ENCODE results near the gene SERAC1.

DNA sequence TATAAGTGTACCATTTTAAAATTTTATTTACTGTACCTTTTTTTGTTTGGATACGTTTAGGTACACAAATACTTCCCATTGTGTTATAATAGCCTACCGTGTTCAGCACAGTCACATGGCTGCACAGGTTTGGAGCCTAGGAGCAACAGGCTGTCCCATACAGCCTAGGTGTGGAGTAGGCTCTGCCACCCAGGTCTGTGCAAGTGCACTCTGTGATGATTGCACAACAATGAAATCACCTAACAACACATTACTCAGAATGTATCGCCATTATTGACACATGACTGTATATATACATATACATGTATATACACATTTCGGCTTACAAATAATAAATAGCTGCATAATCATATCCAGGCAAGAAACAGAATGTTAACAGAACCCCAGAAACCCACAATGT, 15.4 kb downstream of the SERAC1 start:
- no peak for TF ChIP-seq GATA2 (IDR thresholded peaks at IDR 0.05; ENCODE audit: low read depth, low read length)
- no peak for TF ChIP-seq GATA3 (IDR thresholded peaks at IDR 0.05; ENCODE audit: low read depth, low read length)

Data from SH-SY5Y (cell line).